ENCODE results near the gene CTBP2. TPM values are rescaled to one million over a fixed set of nuclear protein-coding genes. Genes with fewer than 3 reads are reported as not detected.

CTBP2 gene
- total RNA-seq, 1 experiment from 2014 or later = 58.2 TPM

GRCh38 chr10:125024497-125025234 is 135.7 kb downstream of the CTBP2 start:
- no peak for DNase-seq (ENCODE audit: low spot score)

DNA sequence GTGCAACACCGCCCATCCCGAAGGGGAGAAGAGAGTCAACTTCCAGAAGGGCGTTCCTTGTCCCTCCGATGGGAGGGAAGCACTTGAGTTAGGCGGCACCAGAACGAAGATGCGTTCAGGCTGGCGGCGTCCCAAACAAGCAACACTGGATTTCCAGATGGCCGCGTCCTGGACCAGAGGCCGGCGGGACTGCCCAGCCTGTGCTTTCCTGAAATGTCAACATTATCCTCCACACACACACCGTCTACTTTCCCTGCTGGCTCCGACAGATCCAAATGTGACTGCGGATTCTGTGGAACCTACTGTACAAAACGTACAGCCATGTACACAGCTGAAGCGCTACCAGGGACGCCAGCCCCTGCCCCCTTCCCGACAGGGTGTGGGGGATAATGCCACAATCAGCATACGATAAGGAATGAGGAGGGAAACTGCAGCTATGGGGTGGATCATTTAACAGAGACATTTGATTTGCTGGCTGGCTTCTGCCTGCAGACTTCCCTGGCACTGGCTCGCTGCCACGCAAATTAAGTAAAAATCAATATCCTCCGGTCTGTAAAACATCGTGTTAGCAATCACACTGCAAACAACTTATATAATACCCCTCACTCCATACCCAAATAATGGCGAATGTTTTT is 136.4 kb downstream of the CTBP2 start:
- DNase-seq (ENCODE audit: low spot score) = no peak

- no peak for DNase-seq (ENCODE audit: low spot score)
These were observed 137.1 kb downstream of the CTBP2 start for GRCh38 chr10:125023255-125023654.

- no peak for DNase-seq (ENCODE audit: low spot score)
These were observed 137.7 kb downstream of the CTBP2 start for GRCh38 chr10:125022671-125023070.

GRCh38 chr10:125021686-125022344 is 138.5 kb downstream of the CTBP2 start:
- DNase-seq (ENCODE audit: low spot score) = no peak

DNA sequence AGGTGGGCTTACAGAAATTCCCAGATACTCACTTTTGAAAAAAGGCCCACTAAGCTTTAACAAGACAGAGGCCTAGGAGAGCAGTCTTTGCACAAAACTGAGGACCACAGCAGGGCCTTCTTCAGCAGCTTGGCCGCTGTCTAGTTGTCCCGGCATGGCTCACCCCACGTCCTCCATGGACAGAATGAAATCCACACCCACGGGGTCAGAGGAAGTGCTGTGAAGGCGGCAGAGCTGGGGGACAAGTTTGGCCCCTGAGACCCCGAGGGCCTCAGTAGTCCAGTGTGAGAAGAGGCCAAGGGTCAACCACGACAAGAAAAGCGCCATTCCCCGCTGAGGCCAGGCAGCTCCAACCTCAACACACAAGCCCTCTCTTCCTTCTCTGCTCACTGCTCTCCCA is 139.5 kb downstream of the CTBP2 start:
- no peak for DNase-seq (ENCODE audit: low spot score)

DNA sequence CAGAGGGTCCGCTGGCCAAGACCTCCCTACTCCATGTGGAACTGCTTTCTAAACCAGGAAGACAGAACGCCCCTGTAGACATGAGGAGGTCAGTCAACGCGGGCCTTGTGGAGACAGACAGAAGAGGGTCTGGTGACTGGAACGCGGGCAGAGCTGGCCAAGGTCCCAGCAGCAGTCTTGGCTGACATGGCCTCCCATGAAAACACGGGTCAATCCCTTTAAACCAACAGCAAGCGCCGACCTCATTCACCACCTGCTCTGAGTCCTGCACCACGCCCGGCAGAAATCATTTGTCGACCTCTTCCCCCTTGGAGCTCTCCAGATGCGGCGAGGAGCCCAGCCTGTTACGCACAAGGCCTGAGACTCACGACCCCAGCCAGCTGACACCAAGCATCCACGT is 140.0 kb downstream of the CTBP2 start:
- DNase-seq (ENCODE audit: low spot score) = no peak

DNA sequence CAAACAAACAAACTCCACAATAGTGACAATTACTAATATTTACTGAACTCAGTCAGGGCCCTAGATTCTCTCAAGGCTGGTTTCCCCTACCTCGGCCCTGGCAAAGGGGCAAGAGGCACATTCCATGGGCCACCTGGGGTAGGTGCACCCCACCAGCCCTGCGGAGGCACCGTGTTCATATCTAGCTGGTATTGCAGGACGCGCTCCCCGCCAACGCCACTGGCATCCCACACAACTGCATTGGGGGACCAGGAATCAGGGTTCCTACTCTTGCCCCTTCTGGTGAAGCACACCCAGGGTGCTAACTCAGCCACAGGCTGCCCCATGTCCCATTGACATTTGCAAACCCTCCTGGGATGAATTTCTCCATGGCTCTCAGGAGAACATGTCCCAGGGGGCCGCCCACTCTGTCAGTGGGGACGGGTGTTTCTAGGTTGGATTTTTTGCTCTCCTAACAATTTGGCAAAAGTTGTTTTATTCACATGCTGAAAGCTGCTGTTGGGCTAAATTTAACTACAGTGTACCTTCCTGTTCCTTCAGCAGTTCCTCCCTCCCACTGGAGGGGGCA is 141.7 kb downstream of the CTBP2 start:
- no peak for DNase-seq (ENCODE audit: low spot score)

DNA sequence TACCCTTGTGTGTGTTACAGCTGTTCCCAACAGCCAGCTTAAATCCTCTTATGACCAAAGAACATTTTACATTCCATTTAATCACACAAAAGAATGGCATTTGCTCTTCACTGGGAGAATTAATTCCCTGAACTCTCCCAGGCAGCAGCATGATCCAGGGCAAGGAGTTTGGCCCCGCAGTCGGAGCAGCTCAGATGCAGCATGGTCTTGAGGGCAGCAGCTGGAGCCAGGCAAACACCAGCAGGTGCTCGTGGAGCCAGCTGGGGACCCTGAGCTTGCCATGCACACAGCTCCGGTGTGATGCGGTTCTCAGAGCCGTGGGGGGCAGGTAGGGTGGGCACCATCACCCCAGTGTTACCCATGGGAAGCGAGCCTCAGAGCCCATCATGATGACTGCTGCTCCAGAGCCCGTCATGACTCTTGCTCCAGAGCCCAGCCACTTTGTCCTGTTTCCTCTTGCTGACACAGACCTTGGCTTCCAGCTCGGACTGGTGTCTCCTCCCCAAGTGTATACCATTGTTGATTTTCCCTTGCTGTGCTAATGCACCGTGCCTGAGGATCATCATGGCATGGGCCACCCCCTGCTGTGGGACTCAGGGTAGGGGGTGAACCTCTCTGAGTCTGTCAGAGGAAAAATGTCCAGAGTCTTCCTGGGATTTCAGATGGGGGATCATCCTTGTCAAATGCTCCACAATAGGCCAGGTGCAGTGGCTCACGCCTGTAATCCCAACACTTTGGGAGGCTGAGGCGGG is 142.6 kb downstream of the CTBP2 start:
- no peak for DNase-seq (ENCODE audit: low spot score)

DNA sequence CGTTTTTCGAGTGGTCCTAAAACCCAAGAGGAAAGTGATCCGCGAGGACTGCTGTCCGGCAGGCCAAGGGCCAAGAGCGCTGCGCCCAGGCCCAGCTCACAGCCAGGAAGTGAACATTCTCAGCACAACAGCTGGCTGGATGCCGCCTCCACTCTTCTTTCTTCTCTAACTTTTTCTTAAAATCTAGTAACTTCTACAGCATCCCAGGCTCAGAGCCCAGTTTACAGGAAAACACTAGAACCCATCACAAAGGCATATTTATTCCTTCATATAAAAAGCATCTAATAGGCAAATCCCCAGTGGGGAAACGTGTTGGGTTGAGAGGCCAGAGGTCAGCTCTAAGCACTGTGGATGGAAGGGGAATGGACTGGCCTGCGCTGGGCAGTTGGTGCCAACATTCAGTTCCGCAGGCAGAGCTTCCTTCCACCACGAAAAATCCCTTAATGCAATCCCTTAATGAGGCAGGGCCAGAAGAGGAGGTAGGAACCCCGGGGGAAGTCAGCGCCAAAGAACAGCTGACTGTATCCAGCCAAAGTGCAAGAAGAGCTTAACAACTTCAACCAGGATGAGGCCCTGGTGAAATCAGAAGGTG is 143.7 kb downstream of the CTBP2 start:
- DNase-seq (ENCODE audit: low spot score) = no peak

- no peak for DNase-seq (ENCODE audit: low spot score)
These were observed 144.2 kb downstream of the CTBP2 start for GRCh38 chr10:125016123-125016522.

DNA sequence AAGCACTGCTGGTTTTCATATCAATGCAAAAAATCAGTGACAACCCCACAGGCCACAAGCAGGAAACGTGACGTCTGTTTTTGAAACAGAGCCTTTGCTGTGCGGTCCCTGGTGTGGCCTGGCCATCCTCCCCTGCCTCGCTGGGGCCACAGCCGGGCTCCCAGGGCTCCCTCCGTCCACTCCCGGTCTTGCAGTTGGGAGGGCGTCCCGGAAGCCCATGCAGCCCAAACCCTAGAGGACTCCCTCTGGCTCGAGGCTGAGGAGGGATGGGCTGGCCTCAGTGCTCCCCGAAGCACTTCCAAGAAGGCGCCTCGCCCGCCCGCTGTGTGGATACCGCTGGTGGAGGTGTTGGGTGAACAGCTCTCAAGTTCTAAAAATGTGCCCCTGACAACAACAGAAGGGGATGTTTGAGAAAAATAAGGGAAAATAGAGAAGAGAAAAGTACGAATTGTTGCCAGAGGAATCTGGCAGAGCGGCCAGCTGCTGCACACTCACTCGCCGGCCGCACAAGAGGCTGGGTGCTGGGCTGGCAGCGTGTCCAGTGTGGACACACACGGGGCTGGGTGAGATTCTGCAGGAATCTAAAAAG is 144.9 kb downstream of the CTBP2 start:
- no peak for DNase-seq (ENCODE audit: low spot score)

DNA sequence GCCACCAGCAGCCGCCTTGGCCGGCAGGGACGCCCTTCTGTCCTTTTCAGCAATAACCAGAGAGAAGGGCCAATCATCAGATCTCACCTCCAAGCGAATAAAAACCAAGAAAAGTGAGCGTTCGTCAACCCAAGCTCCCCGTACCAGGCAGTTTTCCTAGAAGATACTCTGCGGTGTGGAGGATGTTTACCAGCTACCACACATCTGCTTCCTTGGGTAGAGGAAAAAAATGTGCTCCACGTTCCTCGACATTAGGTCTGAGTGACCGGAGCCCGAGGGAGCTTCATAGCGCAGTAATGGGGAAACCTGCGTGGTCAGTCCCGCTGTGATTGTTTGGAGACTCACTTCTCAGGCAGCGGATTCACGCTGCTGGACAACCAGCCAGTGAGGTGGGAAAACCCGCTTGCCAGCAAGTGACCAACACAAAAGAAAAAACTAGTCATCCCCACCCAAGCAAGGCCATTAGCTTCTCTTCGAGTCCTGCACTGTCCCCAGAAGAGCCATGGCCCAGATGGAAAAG is 145.5 kb downstream of the CTBP2 start:
- no peak for DNase-seq (ENCODE audit: low spot score)

GRCh38 chr10:125014086-125014830 is 146.1 kb downstream of the CTBP2 start:
- no peak for DNase-seq (ENCODE audit: low spot score)

GRCh38 chr10:125013529-125013872 is 146.9 kb downstream of the CTBP2 start:
- DNase-seq (ENCODE audit: low spot score) = no peak

DNA sequence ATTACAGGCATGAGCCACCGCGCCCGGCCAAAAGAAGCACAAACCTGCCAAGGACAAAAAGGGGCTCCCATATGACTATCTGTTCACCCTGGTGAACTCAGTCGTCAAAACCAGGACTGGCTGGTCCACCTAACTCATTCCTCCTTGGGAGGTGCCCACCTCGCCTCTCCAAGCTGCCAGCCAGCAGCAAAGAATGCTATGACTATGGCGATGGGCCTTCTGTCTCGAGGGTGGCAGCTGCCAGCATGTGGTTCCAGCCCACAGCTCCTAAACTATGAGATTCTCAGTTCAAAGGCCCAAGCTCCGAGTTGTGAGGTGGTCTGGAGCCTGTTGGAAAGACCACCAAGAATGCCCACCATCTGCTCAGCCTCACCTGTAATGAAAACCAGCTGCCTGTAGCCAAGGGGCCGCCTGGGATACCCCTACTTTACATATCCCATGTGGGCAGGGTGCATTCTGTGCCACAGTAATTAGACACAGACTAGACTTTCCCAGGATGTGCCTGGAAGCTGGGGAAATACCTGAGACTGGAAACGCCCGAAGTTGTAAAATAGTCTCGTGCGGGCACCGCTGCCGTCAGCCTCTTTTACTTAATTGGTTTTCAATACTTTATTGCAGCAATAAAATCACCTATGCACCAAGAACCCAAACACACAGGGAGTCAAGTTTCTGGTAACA is 147.4 kb downstream of the CTBP2 start:
- no peak for DNase-seq (ENCODE audit: low spot score)

DNA sequence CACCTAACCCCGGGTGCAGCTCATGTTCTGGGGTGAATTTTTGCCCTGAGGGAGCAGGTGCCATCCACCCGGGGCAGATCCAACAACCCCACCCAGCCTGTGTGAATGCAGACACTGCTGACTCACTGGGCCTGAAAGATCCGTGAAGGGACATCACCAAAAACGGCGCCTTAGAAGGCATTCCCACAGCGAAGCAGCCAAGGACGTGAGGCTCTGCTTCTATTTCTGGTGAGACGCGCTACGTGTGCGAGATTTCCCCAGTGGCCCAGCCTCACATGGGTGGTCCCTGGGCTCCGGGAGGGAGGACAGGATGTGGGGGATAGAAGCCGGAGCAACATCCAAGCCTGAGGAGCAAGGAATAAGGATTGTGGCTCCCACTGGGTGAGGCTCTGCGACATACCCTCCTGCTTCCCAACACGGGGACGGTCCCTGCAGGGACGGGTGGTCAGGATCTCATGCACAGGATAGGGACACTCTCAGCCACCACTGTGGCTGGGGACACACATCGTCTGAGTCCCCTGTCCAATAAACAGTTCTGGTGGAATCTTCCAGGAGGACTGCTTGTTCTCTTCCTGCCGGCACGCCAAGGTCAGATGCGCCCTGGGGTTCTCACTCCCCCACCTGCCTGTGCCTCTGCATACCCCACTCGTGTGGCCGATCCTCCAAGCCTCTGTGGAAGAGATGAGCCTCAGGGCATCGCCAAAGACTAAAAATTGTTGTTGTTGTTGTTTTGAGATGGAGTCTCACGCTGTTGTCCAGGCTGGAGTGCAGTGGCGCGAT is 148.2 kb downstream of the CTBP2 start:
- DNase-seq (ENCODE audit: low spot score) = no peak

- DNase-seq (ENCODE audit: low spot score) = no peak
These were observed 149.0 kb downstream of the CTBP2 start for GRCh38 chr10:125011171-125011925.

Data from H4 (cell line).